Left cardiac atrium (tissue), 4 donors: Measurements from ENCODE around the gene SEPSECS. TPM values are rescaled to one million over a fixed set of nuclear protein-coding genes. Genes with fewer than 3 reads are reported as not detected.

Source experiments
- ATAC-seq, 2 donors: fragments of 200-7000 bp; cut with Tn5 transposase; one replicate each; pipeline ENCODE4 v1.9.1; 2020; ENCODE audit warnings: mild to moderate bottlenecking in 2 of 2, moderate library complexity in 2 of 2
- DNase-seq: peaks from one replicate; pipeline ENCODE4 v3.0.0-alpha.2; 2020
- intact Hi-C, 2 donors: fragments of 100-400 bp; cut with DNase I; formaldehyde crosslinking; loops; one replicate each; pipeline versions ENCODE4 v1.14.1 to v1.15.1; 2022 to 2023
- total RNA-seq, 2 donors: library from RNA; stranded (reverse); fragmentation: NEBNext Ultra II Directional; extraction: Animal tissue kit (Norgen Biotek cat#: 25700); gene quantifications; one replicate each; pipeline ENCODE4 v1.2.1, GENCODE V29; 2021
- donor health status: DM: no; HTN: yes; CAD: no.
- donor health status: DM: no; HTN: yes; CAD: no; lungs with severe emphysema.
- donor health status: DM: yes; HTN: yes; CAD: no.
- donor health status: Dilated cardiomyopathy.

Gene SEPSECS
- total RNA-seq, 2 donors from 2014 or later: 3.5 to 4.4 TPM

DNA sequence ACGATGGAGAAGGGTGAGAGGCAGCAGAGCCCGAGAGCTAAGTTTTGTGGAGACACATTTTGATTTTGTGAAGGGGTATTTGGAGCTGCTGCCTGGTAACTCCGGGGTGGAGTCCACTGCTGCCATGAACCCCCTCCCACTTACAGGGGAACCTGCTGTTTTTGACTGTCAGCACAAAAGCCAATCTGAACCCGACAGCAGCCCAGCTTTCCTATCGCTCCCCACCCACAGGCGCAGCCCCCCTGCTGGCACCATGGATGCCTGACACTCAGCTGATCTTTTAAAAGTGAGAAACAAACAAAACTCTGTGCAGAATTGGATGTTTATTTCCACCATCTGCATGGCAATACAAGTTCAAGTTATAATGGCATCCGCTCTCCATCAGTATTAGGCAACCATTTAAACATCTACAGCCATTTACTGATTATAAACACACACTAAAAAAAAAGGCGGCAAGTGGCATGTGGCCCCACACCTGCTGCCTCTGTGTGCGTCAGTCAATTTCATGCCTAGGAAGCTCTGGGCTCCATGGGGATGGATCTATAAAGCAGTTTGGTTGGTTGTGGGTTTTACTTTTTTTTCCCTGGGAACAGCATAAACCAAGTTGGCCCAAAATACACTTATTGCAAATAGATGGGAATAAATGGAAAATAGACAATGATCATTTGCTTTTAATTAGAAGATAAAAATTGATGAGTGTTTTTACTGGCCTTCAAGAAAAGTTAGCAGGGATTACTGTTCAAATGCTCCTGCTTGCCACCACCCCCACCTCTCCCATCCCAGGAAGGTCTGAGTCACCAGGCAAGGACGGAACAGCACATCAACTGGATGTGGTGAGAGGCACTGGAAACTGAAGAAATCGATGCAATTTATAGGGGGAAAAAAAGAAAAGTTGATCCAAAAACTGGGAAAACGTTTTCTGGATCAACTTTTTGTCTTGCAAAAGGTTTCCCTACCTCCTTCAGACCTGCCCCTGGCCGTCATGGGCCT, 46.0 kb downstream of the SEPSECS start:
- DNase-seq (no peak), ATAC-seq (peak in 1 of 2 donors; percentile 53)
- intact Hi-C loops: no loop called here

DNA sequence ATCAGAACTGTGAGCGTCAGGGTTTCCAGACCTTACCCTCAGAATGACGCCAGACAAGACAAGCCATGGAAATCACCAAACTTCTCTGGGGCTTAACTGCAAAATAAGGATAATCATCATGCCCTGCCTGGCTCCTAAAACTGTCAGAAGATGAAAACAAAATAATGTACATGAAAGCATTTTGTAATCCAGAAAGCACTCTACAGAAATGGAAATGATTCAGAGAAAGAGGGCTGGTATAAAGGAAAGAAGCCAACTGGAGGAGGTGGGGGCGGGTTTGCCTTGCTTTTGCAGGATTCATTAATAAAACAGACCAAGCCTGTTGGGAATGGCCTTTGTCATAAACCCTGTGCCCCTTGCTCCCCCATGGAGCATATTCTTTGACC, 47.3 kb downstream of the SEPSECS start:
- ATAC-seq (no peak), DNase-seq (no peak)
- intact Hi-C loops: no loop called here

DNA sequence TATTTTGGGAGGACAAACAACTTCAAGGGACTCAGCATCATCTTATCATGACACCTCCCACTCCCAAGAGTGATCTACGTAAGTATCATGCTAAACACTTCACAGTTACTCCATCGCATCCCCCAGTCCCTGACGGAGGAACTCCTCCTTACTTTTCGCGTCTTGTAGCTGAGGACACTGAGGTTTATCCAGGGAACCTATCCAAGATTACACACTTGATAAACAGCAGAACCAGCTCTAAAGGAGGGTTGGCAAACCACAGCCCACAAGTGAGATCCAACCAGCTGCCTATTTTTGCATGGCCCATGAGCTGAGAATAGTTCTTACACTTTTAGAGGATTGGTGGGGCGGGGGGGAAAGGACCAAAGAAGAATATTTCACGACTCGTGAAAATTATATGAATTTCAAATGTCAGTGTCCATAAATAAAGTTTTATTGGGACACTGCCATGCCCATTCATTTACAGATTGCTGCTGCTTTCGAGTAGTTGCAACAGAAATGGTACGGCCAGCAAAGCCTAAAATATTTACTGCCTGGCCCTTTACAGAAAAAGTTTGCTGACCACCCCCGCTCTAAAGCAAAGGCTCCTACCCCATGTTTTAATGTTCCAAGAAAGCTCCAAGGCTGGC, 47.8 kb downstream of the SEPSECS start:
- intact Hi-C loops: no loop called here
- ATAC-seq (no peak), DNase-seq (no peak)

DNA sequence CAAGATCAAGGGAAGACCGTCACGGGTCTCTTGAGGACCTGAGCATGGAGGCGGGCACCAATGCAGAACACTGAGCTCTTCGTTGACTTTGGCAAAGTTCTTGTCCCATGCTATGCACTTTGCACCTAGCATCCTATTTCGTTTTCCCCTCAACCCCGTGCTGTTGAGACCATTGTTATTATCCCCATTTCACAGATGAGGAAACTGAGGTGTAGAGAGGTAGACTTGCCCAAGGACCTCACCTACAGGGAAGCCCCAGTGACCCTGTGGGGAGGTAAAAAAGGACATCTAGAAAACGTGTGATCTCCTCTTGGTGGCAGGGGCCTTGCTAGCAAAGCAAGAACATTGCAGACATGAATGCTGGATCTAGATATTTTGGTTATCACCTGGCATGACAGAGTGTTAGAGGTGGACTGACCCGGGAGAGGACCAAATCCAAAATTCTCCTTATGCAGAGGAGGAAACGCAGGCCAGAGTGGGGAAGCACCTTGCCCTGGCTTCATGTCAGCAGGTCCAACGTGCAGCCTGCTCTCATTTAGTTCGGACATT, 48.5 kb downstream of the SEPSECS start:
- intact Hi-C loops: no loop called here
- ATAC-seq (no peak), DNase-seq (no peak)

DNA sequence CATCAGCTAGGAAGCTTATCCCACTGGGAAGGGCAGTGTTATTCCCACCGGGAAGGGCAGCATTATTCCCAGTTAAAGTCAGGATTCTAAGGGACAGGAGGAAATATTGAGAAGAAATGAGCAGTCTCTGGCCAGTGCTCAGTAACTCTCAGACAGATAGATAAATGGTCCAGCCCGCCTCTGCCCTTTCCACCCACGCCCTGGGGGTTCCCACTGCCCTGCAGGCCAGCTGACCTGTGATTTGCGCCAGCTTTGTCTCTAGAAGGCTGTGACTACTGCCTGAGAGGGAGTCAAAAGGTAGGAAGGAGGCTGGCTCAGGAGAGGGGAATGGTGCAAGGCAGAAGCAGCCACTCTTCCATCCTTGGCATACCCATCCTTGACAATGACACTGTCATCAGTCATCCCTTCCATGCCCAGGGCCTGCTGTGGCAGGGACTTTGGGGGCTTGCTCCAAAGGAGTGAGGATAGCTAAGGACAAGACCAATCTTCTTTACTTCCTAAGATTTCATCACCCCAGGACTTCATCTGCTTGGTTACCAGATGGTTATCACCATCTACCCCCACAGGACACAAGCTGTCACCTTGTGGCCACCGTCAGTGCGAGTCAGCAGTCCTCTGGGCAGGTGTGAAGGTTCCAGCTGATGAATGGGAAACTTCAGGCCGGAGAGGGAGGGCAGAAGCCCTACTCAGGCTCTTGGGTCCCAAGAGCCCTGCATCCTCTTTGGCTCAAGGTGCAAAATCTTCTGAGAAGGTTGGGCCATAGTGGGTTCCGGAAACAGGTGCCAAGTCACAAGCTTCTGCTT, 49.5 kb downstream of the SEPSECS start:
- no peak for ATAC-seq
- DNase-seq: no peak
- intact Hi-C loops: no loop called here

DNA sequence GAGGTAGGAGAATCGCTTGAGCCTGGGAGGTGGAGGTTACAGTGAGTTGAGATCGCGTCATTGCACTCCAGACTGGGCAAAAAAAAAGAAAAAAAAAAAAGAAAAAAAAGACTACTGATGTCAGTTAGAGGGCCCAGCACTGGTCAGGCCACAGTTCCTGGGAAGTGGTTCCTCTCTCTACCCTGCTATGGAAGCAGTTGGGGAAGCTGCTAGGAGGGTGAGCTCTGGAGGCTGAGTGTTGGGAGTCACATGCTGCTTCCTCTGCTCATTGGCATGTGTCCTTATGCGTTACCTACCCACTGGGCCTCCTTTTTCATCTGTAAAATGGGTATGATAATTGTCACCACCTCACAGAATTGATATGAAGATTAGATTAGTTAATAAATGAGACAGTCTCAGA, 50.7 kb downstream of the SEPSECS start:
- intact Hi-C loops: no loop called here
- ATAC-seq (no peak), DNase-seq (no peak)

DNA sequence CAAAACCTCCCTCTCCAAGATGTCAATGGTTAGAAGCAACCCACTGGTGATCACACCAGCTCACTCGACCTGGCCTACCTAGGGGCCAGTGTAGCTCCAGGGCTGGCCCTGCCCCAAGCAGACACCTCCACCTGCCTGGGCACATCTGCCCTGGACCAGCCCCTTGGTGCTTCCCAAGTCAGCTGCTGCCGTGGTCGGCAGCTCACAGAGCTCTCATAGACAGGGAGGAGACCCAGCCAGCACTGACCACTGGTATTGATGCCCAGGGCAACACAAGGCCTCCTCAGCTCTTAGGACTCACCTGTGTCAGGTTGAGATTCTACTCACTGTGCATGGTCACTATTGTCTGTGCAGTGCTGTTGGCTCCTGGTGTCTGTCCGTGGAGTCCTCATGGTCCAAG, 51.7 kb downstream of the SEPSECS start:
- intact Hi-C loops: no loop called here
- ATAC-seq (no peak), DNase-seq (no peak)

DNA sequence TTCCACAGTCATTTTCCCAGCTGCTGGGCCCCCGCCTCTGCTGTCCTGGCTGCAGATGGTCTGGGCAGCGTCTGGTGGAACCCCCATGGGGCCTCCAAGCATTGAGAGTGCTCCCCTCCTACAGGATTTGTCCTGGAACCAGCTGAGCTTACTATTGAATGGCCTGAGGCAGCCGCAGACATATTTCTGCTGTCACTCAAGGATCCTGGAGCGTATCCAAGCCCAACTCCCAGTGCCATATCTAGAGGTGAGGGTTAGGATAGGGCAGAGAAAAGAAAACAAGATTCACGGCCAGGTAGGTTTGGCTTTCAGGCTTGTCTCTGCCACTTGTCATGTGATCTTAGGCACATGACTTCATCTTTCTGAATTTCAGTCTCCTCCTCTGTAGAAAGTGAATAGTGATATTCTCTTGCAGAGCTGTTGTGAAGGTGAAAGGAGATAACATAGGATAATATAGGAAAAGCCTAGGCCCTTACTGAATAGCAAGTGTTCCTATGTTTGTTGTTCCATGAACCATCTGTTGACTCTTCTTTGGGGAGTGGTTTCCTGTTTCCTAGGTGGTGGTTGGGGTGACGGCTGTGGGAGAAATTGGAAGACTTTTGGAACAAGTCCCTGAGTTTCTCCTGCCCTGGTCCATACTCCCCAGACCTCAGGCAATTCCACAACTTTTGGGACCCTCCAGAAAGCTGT, 52.3 kb downstream of the SEPSECS start:
- peak; percentile 57 for DNase-seq
- ATAC-seq: peak; percentile 55 to 70
- intact Hi-C loops: no loop called here

DNA sequence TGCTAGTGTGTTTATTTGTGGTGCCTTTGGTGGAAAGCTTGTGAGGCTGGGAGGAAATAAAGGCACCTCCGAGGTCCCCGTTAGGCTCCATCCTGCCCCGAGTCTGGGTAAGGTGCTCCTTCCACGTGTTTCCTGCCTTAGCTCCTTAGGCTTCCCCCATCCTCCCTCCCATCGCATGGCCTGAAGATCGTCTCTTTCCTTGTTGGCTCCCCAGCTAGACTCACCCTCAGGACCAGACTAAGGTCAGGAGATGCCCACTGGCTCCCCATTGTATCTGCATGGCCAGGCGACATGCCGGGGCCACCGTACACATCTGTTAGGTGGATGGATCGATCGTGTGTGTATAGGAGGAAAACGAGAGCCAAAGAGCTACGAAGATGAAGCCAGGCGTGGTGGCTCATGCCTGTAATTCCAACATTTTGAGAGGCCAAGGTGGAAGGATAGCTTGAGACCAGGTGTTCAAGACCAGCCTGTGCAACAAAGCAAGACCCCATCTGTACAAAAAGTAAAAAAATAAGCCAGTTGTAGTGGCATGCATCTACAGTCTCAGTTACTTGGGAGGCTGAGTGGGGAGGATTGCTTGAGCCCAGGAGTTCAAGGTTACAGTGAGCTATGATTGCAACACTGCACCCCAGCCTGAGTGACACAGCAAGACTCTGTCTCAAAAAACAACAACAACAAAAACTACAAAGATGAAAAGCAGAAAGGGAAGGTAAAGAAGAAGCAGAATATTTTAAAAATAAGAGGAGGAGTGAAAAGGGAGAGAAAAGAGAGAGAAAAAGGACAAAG, 53.7 kb downstream of the SEPSECS start:
- intact Hi-C loops: no loop called here

DNA sequence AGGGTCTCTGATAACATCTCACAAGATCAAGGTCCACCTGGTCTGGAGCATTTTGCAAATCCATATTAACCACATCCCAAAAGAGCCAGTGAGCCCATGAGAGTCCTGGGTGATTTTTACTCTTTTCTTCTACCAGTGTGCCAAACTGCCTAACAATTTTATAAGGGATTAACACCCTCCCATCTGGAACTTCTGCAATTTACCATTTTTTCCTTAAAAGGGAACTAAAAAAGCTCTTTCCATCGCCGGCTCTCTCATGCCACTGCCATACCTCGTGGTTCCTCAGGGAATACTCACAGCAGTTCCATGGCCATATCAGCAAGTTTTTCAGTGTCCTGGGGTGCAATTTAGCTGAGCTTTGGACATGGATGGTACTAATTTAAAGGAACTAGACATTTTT, 55.7 kb downstream of the SEPSECS start:
- intact Hi-C loops: loop anchor here in 1 of 2 donors (5.0 kb wide), 1 partner anchor 33 kb away; no protein-coding TSS in a partner anchor
- ATAC-seq: no peak
- no peak for DNase-seq

More for the DNA sequence above, 53.7 kb downstream of the SEPSECS start:
- no peak for DNase-seq
- ATAC-seq: no peak

DNA sequence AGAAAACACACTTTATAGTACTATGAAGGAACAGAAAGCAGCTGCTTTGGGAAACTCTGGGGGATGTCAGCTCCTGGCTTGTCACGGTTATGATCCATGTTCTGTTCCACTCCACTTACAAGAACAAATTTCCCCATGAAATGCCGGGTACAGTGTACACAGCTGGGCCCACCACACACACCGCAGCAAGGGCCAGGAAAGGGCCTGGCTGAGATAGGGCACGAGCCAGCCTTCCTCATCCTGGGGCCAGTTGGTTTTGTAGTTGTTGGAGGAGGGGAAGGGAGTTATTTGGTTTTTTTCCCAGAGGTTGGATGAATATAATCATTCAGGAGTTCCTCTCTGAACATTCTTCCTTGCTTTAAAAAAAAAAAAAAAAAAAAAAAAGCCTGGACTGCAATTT, 56.8 kb downstream of the SEPSECS start:
- peak; percentile 56 for DNase-seq
- peak; percentile 35 to 44 for ATAC-seq
- intact Hi-C loops: loop anchor here in 1 of 2 donors (5.0 kb wide), 1 partner anchor 34 kb away; no protein-coding TSS in a partner anchor

DNA sequence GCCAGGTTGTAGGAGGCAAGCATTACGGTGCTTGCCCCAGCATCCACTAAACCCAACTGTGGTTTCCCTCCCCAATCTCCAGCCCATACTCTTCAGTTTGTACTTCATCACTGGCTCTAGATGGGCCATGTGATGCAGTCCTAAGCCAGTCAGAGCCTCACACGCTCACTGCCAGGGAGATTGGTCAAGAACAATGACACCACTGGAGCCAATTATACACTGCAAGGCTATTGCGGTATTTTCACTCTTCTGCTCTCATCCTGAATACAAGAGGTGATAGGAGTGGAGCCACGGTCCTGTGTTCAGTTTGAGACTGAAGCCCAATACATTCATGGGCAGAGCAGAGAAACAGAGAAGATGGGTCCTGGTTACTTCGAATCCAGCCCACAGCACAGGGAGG, 58.4 kb downstream of the SEPSECS start:
- ATAC-seq (no peak), DNase-seq (no peak)
- intact Hi-C loops: loop anchor here in 1 of 2 donors (5.0 kb wide), 1 partner anchor 35 kb away; no protein-coding TSS in a partner anchor

DNA sequence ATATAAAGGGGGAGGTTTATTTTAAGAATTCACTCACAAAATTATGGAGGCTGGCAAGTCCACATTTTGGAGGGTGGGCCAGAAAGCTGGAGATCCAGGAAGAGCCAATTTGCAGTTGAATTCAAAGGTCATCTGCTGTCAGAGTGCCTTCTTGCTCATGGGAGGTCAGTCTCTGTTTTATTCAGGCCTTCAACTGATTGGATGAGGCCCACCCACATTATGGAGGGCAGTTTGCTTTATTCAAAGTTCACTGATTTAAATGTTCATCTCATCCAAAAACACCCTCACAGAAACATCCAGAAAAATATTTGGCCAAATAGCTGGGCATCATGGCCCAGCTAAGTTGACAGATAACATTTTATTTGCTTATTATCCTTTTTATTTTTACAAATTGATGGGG, 59.5 kb downstream of the SEPSECS start:
- DNase-seq (no peak), ATAC-seq (no peak)
- intact Hi-C loops: loop anchor here in 1 of 2 donors (5.0 kb wide), 1 partner anchor 37 kb away; no protein-coding TSS in a partner anchor

DNA sequence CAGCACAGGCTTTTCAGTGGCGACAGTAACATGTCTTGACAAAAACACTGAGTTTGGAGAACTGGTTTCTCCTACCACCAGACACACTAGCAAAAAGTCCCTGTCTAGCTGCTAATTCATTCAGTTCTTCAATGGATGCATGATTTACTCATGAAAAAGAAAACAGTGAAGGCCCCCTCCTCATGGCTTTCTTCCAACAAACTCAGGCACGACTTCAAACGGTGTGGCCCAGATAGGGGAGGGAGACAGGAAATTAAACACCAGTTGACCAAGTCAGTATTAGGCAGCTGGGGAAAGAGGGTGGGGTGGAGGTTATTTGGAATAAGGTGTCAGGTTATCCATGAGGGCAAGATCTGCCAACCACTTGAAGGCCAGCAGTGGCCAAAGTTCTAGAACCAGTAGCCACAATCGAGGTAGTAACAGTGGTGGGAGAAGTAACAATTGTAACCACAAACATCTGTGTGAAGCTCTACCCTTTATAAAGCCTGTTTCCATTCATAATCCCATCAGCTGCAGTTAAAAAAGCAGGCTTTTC, 60.2 kb downstream of the SEPSECS start:
- ATAC-seq (peak; percentile 3 to 12), DNase-seq (no peak)
- intact Hi-C loops: loop anchor here in 1 of 2 donors (5.0 kb wide), 1 partner anchor 37 kb away; no protein-coding TSS in a partner anchor

DNA sequence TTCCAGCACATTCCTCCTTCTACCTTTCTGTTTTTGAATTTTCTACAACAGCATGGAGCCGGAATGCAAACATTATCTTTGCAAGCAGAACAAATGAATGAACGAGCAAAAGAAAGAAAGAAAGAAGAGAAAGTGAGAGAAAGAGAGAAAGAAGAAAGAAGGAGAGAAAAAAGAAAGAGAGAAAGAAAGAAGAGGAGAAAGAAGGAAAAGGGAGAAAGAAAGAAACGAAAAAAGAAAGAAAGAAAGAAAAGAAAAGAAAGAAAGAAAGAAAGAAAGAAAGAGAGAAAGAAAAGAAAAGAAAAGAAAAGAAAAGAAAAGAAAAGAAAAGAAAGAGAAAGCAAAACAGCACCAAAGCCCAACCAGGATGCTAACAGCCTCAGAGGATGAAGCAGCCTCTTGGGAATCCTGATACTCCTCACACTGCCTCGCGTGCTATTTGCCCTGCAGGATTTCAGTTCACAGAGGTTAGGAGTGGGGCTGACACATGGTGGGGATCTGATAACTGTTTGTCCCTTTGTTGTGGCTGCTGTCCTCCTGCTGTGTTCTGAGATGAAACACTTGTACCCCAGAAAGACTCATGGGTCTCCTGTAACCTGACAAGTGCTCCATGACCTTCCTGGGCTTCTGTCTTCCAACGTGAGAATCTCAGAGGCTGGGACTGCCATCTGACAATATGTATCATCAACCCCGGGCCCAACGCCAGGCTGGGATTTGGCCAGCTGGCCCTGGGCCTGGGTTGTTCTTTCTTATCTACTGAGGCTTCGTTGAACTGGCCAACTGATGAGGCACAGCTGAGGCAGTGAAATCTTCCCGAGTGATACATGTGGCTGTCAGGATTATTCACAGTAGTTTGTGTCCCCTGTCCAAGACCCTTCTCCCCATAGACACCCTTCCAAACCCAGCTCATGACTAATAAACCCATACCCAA, 61.0 kb downstream of the SEPSECS start:
- intact Hi-C loops: no loop called here
- peak; percentile 91 to 93 for ATAC-seq
- peak; percentile 83 for DNase-seq

DNA sequence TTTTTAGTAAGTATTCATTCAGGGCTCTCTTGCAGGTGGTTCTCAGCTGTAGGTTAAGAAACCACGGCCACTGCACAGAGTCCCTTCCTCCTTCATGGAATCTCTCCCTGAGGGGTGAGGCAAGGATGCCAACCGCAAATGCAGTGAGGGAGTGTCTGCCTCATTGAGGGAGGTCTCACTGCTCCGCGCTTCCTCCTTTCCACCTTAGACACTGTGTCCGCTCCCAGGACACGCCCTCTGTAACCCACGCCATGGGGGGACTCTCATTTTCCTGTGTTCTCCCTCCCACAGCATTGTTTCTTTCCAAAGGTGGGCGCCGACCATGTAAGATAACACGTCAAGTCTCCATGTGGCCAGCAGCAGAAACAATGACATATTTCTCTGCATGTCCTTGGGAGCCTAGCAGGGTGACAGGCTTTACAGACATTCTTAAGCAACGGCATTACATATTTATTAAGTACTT, 63.2 kb downstream of the SEPSECS start:
- no peak for ATAC-seq
- DNase-seq: no peak
- intact Hi-C loops: no loop called here
